Adrenal gland (tissue), 12 donors: ENCODE data around the gene BST2. TPM values are rescaled to one million over a fixed set of nuclear protein-coding genes. Genes with fewer than 3 reads are reported as not detected.
A peak's percentile ranks its signal among the peaks of the same experiment; 100 is the strongest.

Experiments
- DNase-seq, 7 donors: peaks; one replicate each; pipeline ENCODE4 v3.0.0-alpha.2; 2019 to 2020
- H3K27ac ChIP-seq, 5 donors: fragments of 200-600 bp; sonication (generic) in 4 of 5; 1 replicate in 3 of 5; 2 replicates in 2 of 5; pipeline versions ENCODE4 v1.5.1 to v1.8.0; 2016 to 2020; ENCODE audit warnings: mild to moderate bottlenecking in 1 of 5
- H3K27me3 ChIP-seq: fragments of 200-600 bp; 2 replicates; pipeline ENCODE4 v1.8.0; 2021
- H3K36me3 ChIP-seq, 2 donors: fragments of 200-600 bp; replicated peaks in 1 of 2; 1 replicate in 1 of 2; 2 replicates in 1 of 2; pipeline versions ENCODE4 v1.5.1 to v1.8.0; 2018 to 2022
- H3K4me1 ChIP-seq, 2 donors: fragments of 200-600 bp; replicated peaks in 1 of 2; 1 replicate in 1 of 2; 2 replicates in 1 of 2; pipeline versions ENCODE4 v1.5.1 to v1.8.0; 2018 to 2021
- H3K4me3 ChIP-seq, 4 donors: fragments of 200-600 bp; sonication (generic) in 3 of 4; one replicate each; pipeline ENCODE4 v1.5.1; 2016 to 2018
- H3K9me3 ChIP-seq, 3 donors: fragments of 200-600 bp; sonication (generic) in 1 of 3; replicated peaks in 1 of 3; 1 replicate in 2 of 3; 2 replicates in 1 of 3; pipeline versions ENCODE4 v1.5.1 to v1.8.0; 2016 to 2021
- POLR2A ChIP-seq, 2 donors: fragments of 450-650 bp; IDR thresholded peaks; one replicate each; pipeline ENCODE4 v1.6.1; 2017; ENCODE audit warnings: antibody characterized with exemption in 2 of 2, mild to moderate bottlenecking in 2 of 2, moderate library complexity in 1 of 2
- WGBS, 4 donors: extraction: QIAGEN DNeasy Blood & Tissue Kit in 2 of 4; methylation state at CpG; one replicate each; pipeline versions ENCODE4 v1.1.5 to v1.1.7; 2013 to 2017; 5-methylcytosine and 5-hydroxymethylcytosine counted together
- intact Hi-C, 2 donors: fragments of 100-400 bp; cut with DNase I; formaldehyde crosslinking; loops; one replicate each; pipeline versions ENCODE4 v1.14.1 to v1.15.0; 2022 to 2023
- polyA plus RNA-seq, 3 donors: library from polyadenylated mRNA; stranded (reverse); fragments of 200-250 nt in 2 of 3; fragments of 350-450 nt in 1 of 3; fragmentation: Illumina TruSeq in 1 of 3; extraction: RNeasy Lipid Tissue Mini Kit (QIAGEN cat#74804) in 1 of 3; gene quantifications; one replicate each; pipeline ENCODE4 v1.2.3, GENCODE V29; 2013 to 2014
- total RNA-seq, 9 donors: library from RNA; depleted of rRNA in 4 of 9; stranded (reverse); fragments of >200 nt in 4 of 9; fragments of 120-200 nt in 1 of 9; fragmentation: NEBNext Ultra II Directional in 1 of 9; extraction: Animal tissue kit (Norgen Biotek cat#: 25700) in 1 of 9; gene quantifications; one replicate each; pipeline versions ENCODE4 v1.1.0 to v1.2.4, GENCODE V29; 2013 to 2023
- TF ChIP-seq, protein P1 (sequence below), 6 experiments: fragments of 450-650 bp in 4 of 6; fragments of 200-600 bp in 2 of 6; sonication (generic) in 1 of 6; IDR thresholded peaks; 1 replicate in 5 of 6; 2 replicates in 1 of 6; pipeline versions ENCODE4 v1.5.1 to v1.8.0; 2016 to 2021; ENCODE audit warnings: antibody characterized with exemption in 6 of 6, mild to moderate bottlenecking in 2 of 6, moderate library complexity in 1 of 6
- donor health status: healthy with polysubstance abuse.
- donor health status: Bipolar disorder and iron deficiency.
- donor health status: DM: yes; HTN: yes; CAD: no.
- donor health status: DM: no; HTN: no; CAD: no.
- donor health status: DM: no; HTN: no; CAD: no.
- donor health status: DM: yes; HTN: yes; CAD: no.

BST2 gene
- total and polyA plus RNA-seq, 12 donors = 146 to 940 (median 588) TPM

DNA sequence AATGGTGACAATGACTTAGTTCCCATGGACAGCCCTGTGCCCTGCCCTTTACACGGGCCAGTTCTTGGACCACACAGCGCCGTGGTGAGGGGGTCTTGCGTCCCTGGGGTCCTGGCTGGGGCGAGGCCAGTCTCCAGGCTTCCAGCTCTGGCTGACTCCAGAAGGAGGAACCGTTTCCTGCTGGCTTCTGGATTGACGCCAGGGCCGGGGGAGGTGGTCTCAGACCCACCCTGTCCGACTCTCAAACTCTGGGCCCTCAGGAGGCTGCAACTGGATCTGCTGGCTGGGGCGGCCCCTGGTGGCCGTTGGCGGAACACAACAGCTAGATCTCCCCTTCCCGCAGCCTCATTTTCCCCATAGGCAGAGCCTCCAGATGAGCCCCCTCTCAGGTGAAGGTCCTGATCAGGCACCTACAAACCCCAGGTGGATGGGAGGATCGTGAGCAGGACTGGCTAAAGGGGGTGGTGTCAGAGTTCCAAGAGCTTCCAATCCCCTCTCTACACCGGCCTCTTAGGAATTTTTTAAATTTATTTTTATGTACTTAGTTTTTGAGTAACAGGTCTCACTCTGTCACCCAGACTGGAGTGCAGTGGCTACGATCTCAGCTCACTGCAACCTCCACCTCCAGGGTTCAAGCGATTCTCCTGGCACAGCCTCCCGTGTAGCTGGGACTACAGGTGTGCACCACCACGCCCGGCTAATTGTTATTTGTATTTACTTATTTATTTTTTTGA lies 19.4 kb downstream of the BST2 start:
- DNase-seq = peak; percentile 66 to 84 (median 73)
- WGBS, 4 donors = 33 to 53% (median 42%) methylated on average over 7 to 20 of the region's 20 CpGs

DNA sequence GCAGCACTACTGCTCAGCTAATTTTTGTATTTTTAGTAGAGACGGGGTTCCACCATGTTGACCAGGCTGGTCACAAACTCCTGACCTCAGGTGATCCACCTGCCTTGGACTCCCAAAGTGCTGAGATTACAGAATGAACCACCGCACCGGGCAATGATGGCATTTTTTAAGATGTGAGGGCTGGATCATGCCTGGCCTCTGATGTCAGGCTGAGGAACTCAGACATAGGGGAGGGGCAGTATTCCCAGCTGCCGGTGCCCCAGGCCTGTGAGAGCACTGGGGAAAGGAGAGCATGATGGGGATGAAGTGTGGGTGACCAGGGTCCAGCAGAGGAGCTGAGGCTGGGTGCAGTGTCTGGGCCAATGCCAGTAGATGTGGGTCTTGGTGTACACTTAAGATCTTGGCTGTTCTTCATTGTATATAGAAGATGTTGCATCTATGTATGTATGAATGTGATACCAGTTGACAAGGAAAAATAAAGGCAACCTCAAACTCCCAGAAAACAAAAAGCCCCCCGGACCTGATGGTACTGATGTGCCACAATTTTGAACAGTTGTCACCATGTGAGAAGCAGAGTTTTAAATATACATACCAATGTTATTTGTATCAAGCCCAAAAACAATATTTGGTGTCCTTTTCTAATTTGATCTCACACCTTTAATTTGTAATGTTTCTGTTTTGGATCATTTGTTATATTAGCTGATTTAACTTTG lies 24.8 kb downstream of the BST2 start:
- no peaks in the 10 kb centered on the region for H3K9me3 ChIP-seq
- no peak for DNase-seq
- H3K36me3 ChIP-seq = no peaks in the 10 kb centered on the region
- H3K4me1 ChIP-seq = peaks cover 9 to 12% of the 10 kb centered on the region in 2 donors
- no peak for TF ChIP-seq POLR2A (IDR thresholded peaks at IDR 0.05)
- TF ChIP-seq, protein P1, sequence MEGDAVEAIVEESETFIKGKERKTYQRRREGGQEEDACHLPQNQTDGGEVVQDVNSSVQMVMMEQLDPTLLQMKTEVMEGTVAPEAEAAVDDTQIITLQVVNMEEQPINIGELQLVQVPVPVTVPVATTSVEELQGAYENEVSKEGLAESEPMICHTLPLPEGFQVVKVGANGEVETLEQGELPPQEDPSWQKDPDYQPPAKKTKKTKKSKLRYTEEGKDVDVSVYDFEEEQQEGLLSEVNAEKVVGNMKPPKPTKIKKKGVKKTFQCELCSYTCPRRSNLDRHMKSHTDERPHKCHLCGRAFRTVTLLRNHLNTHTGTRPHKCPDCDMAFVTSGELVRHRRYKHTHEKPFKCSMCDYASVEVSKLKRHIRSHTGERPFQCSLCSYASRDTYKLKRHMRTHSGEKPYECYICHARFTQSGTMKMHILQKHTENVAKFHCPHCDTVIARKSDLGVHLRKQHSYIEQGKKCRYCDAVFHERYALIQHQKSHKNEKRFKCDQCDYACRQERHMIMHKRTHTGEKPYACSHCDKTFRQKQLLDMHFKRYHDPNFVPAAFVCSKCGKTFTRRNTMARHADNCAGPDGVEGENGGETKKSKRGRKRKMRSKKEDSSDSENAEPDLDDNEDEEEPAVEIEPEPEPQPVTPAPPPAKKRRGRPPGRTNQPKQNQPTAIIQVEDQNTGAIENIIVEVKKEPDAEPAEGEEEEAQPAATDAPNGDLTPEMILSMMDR (IDR thresholded peaks at IDR 0.05) = no peak
- WGBS, 4 donors = 92 to 100% (median 97%) methylated on average over 5 of the region's 5 CpGs
- no peaks in the 10 kb centered on the region for H3K27me3 ChIP-seq
- no peak overlapping the region for H3K27ac ChIP-seq
- no peak overlapping the region for H3K4me3 ChIP-seq
- intact Hi-C loops = loop anchor here (10.0 kb wide), 2 partner anchors 76 to 86 kb away; partner anchors contain the start of genes ABHD8 (in 1 of the 2), DDA1 (in 1 of the 2) and MRPL34 (in 1 of the 2)

More for the DNA sequence above, 19.4 kb downstream of the BST2 start:
- no peaks in the 10 kb centered on the region for H3K36me3 ChIP-seq
- H3K27ac ChIP-seq = no peak overlapping the region
- H3K9me3 ChIP-seq = no peaks in the 10 kb centered on the region
- no peaks in the 10 kb centered on the region for H3K27me3 ChIP-seq
- intact Hi-C loops = loop anchor here (2.0 to 10.0 kb wide), 4 partner anchors 39 to 91 kb away; partner anchors contain the start of genes ABHD8 (in 1 of the 2), DDA1 (in 1 of the 2) and MRPL34 (in 1 of the 2)
- H3K4me3 ChIP-seq = no peak overlapping the region
- no peak for TF ChIP-seq POLR2A (IDR thresholded peaks at IDR 0.05)
- TF ChIP-seq, protein P1 (IDR thresholded peaks at IDR 0.05) = peak; percentile 83 to 95 (median 92)
- H3K4me1 ChIP-seq = peaks cover 15 to 20% of the 10 kb centered on the region in 2 donors

DNA sequence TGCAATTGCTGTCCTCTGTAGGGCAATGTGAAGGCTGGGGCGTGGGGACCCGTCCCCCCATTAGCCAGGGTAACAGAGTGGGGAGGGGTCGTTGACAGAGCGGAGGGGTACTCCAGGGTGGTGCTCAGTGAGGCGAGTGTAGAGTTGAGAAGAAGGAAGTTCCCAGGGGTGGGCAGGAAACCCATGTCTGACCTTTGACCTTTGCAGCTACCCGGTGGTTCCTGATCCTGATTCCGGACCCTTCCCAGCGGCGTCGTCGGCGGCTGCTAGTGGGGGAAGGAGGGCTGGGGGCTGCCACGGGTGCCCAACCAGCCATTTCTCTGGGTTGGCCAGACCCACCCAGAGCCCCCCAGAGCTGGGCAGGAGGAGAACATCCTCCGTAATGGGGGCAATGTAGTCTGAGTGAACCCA lies 26.2 kb downstream of the BST2 start:
- TF ChIP-seq, protein P1 (IDR thresholded peaks at IDR 0.05) = no peak
- TF ChIP-seq POLR2A (IDR thresholded peaks at IDR 0.05) = no peak
- Histone ChIP-seq H3K27me3 (no peaks in the 10 kb centered on the region), H3K27ac (peak overlapping the region in 1 of 5 donors; percentile 34), H3K4me3 (no peak overlapping the region), H3K4me1 (peaks cover 9 to 12% of the 10 kb centered on the region in 2 donors), H3K9me3 (no peaks in the 10 kb centered on the region), H3K36me3 (no peaks in the 10 kb centered on the region)
- 30 to 50% (median 37%) methylated on average over 8 to 14 of the region's 14 CpGs for WGBS, 4 donors
- intact Hi-C loops = no loop called here
- peak in 2 of 7 donors; percentile 27 to 65 for DNase-seq

DNA sequence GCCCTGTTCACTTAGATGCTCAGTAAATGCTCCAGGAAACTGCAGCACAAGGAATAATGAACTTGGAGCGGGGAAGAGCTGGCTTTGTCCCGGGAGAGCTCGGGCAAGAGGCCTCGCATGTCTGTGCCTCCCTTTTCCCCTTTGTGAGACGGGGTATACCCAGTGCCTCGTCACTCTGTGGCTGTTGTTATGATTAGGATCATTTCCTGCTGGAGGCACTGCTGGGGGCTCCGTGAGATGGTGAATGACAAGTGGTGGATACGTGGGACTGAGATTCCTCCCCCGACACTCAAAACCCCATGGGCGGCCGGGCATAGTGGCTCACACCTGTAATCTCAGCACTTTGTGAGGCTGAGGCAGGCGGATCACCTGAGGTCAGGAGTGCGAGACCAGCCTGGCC lies 27.2 kb downstream of the BST2 start:
- Histone ChIP-seq H3K4me1 (peaks cover 9 to 10% of the 10 kb centered on the region in 2 donors), H3K36me3 (no peaks in the 10 kb centered on the region), H3K4me3 (no peak overlapping the region), H3K9me3 (no peaks in the 10 kb centered on the region), H3K27ac (no peak overlapping the region), H3K27me3 (no peaks in the 10 kb centered on the region)
- DNase-seq = no peak
- TF ChIP-seq, protein P1 (IDR thresholded peaks at IDR 0.05) = no peak
- no peak for TF ChIP-seq POLR2A (IDR thresholded peaks at IDR 0.05)
- intact Hi-C loops = no loop called here
- 66 to 84% (median 75%) methylated on average over 8 to 13 of the region's 13 CpGs for WGBS, 4 donors
